8988T (cell line): ENCODE measurements around the gene CLCN2.

Experiments
- DNase-seq: peaks from one replicate; pipeline ENCODE4 v3.0.0; 2011

CLCN2 gene

GRCh38 chr3:184358921-184359350 is 2.5 kb downstream of the CLCN2 start:
- no peak for DNase-seq

GRCh38 chr3:184358124-184358767 is 3.2 kb downstream of the CLCN2 start:
- no peak for DNase-seq

- no peak for DNase-seq
Measured at GRCh38 chr3:184357248-184358123, 3.9 kb downstream of the CLCN2 start.

- DNase-seq: no peak
Measured at GRCh38 chr3:184355261-184356040, 6.0 kb downstream of the CLCN2 start.

- no peak for DNase-seq
Measured at GRCh38 chr3:184354754-184355153, 6.7 kb downstream of the CLCN2 start.

GRCh38 chr3:184354121-184354728 is 7.2 kb downstream of the CLCN2 start:
- peak; percentile 86 for DNase-seq

GRCh38 chr3:184353546-184353941 is 7.9 kb downstream of the CLCN2 start:
- DNase-seq: no peak

GRCh38 chr3:184352897-184353545 is 8.4 kb downstream of the CLCN2 start:
- DNase-seq: no peak

- DNase-seq: no peak
Measured at GRCh38 chr3:184352149-184352785, 9.1 kb downstream of the CLCN2 start.

- no peak for DNase-seq
Measured at GRCh38 chr3:184351511-184352148, 9.8 kb downstream of the CLCN2 start.

- no peak for DNase-seq
Measured at GRCh38 chr3:184350618-184351017, 10.8 kb downstream of the CLCN2 start.

GRCh38 chr3:184349563-184350470 is 11.6 kb downstream of the CLCN2 start:
- no peak for DNase-seq

- no peak for DNase-seq
Measured at GRCh38 chr3:184348057-184348382, 13.4 kb downstream of the CLCN2 start.

- no peak for DNase-seq
Measured at GRCh38 chr3:184347321-184348056, 13.9 kb downstream of the CLCN2 start.

GRCh38 chr3:184346480-184347190 is 14.8 kb downstream of the CLCN2 start:
- no peak for DNase-seq

GRCh38 chr3:184345317-184346144 is 15.9 kb downstream of the CLCN2 start:
- DNase-seq: peak; percentile 96

- no peak for DNase-seq
Measured at GRCh38 chr3:184344579-184345316, 16.7 kb downstream of the CLCN2 start.
